Peyer's patch (tissue), 4 donors: ENCODE measurements around the gene PRSS8.
A peak's percentile ranks its signal among the peaks of the same experiment; 100 is the strongest.

ENCODE experiments used
- CTCF ChIP-seq, 6 experiments: fragments of 450-650 bp in 4 of 6; fragments of 200-600 bp in 2 of 6; sonication (generic) in 1 of 6; IDR thresholded peaks; one replicate each; pipeline ENCODE4 v1.5.1; 2017 to 2019; ENCODE audit warnings: antibody characterized with exemption in 6 of 6, mild to moderate bottlenecking in 3 of 6, moderate library complexity in 1 of 6
- POLR2A ChIP-seq, 2 donors: fragments of 450-650 bp; IDR thresholded peaks; one replicate each; pipeline ENCODE4 v1.5.1; 2017; ENCODE audit warnings: antibody characterized with exemption in 2 of 2, mild to moderate bottlenecking in 2 of 2, moderate library complexity in 2 of 2

DNA sequence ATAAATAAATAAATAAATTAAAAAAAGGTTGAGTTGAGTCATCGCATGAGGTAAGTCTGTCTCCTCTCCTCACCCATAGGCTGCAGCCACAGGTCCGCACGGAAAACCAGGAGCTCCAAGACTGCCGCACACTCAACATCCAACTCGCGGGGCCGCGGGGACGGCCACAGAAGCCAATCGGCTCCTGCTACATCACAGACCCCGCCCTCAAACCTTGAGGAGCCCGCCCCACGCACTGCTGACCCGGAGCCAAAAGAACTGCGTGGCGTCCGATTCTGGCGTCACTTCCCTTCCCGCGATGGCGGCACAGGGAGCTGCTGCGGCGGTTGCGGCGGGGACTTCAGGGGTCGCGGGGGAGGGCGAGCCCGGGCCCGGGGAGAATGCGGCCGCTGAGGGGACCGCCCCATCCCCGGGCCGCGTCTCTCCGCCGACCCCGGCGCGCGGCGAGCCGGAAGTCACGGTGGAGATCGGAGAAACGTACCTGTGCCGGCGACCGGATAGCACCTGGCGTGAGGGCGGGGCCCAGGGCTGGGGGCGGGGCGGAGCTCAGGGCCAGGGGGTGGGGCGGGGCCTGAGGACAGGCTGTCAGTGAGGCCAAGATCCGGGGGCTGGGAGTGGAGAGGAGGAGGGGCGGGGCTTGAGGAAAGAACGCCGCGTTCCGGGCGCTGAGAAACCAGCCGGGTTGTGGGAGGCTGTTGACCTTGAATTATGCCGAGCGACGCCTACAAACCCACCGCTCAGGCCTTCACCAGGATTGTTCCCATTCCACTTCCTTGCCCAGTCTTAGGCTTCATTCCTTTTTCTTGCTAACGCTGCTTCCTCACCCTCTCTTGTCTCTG lies 17.9 kb downstream of the PRSS8 start, which contains the start of gene KAT8:
- TF ChIP-seq CTCF (IDR thresholded peaks at IDR 0.05), result no peak
- TF ChIP-seq POLR2A (IDR thresholded peaks at IDR 0.05), result peak; percentile 93 to 94
